ENCODE data around the gene ZNF804B. TPM values are rescaled to one million over a fixed set of nuclear protein-coding genes. Genes with fewer than 3 reads are reported as not detected.

Gene ZNF804B
- total RNA-seq, 1 donor from 2014 or later: not detected

- no peak for TF ChIP-seq EZH2 (IDR thresholded peaks at IDR 0.05)
- TF ChIP-seq EZH2phosphoT487 (IDR thresholded peaks at IDR 0.05): no peak
- TF ChIP-seq CTCF (IDR thresholded peaks at IDR 0.05): no peak
- Mint-ChIP-seq H3K27ac (no peak overlapping the region), H3K4me1 (peaks cover 26% of the 10 kb centered on the region), H3K36me3 (no peaks in the 10 kb centered on the region), H3K4me3 (no peak overlapping the region), H3K27me3 (ENCODE audit: insufficient read depth, low read depth) (no peaks in the 10 kb centered on the region), H3K9me3 (no peaks in the 10 kb centered on the region)
- Histone ChIP-seq H3K4me1 (no peaks in the 10 kb centered on the region), H4K20me1 (ENCODE audit: low read depth) (no peaks in the 10 kb centered on the region), H3K36me3 (no peaks in the 10 kb centered on the region), H3K4me3 (no peak overlapping the region), H3K27me3 (no peaks in the 10 kb centered on the region), H3K27ac (no peak overlapping the region), H3K9ac (no peak overlapping the region), H3K4me2 (no peak overlapping the region), H2AFZ (replicated peaks) (no peak overlapping the region), H3K79me2 (ENCODE audit: low read depth) (no peaks in the 10 kb centered on the region), H3K9me3 (ENCODE audit: low read depth) (no peaks in the 10 kb centered on the region), H3F3A (ENCODE audit: low read depth) (no peaks in the 10 kb centered on the region)
- DNase-seq (ENCODE audit: low spot score): no peak
Observed at GRCh38 chr7:89308535-89308934, 549.0 kb downstream of the ZNF804B start.

GRCh38 chr7:89311886-89312285 is 552.4 kb downstream of the ZNF804B start:
- no peak for DNase-seq (ENCODE audit: low spot score)
- H3F3A ChIP-seq (ENCODE audit: low read depth): no peaks in the 10 kb centered on the region
- no peak for TF ChIP-seq EZH2phosphoT487 (IDR thresholded peaks at IDR 0.05)
- TF ChIP-seq CTCF (IDR thresholded peaks at IDR 0.05): no peak
- TF ChIP-seq EZH2 (IDR thresholded peaks at IDR 0.05): no peak
- H3K27ac Mint-ChIP-seq: peak overlapping the region; percentile 19
- H3K4me2 ChIP-seq: no peak overlapping the region
- no peaks in the 10 kb centered on the region for H3K36me3 ChIP-seq
- H3K4me1 Mint-ChIP-seq: peaks cover 29% of the 10 kb centered on the region
- H3K9me3 ChIP-seq (ENCODE audit: low read depth): no peaks in the 10 kb centered on the region
- H3K27me3 Mint-ChIP-seq (ENCODE audit: insufficient read depth, low read depth): no peaks in the 10 kb centered on the region
- H3K4me3 Mint-ChIP-seq: no peak overlapping the region
- no peaks in the 10 kb centered on the region for H3K9me3 Mint-ChIP-seq
- H3K79me2 ChIP-seq (ENCODE audit: low read depth): no peaks in the 10 kb centered on the region
- H4K20me1 ChIP-seq (ENCODE audit: low read depth): no peaks in the 10 kb centered on the region
- no peak overlapping the region for H3K9ac ChIP-seq
- no peak overlapping the region for H3K4me3 ChIP-seq
- no peaks in the 10 kb centered on the region for H3K4me1 ChIP-seq
- H3K36me3 Mint-ChIP-seq: no peaks in the 10 kb centered on the region
- H2AFZ ChIP-seq (replicated peaks): no peak overlapping the region
- no peaks in the 10 kb centered on the region for H3K27me3 ChIP-seq
- H3K27ac ChIP-seq: no peak overlapping the region

GRCh38 chr7:89312551-89312950 is 553.1 kb downstream of the ZNF804B start:
- no peak overlapping the region for H3K27ac Mint-ChIP-seq
- DNase-seq (ENCODE audit: low spot score): no peak
- H3K9me3 ChIP-seq (ENCODE audit: low read depth): no peaks in the 10 kb centered on the region

More at GRCh38 chr7:89312551-89312950, 553.1 kb downstream of the ZNF804B start:
- no peaks in the 10 kb centered on the region for H3K4me1 ChIP-seq
- no peaks in the 10 kb centered on the region for H3F3A ChIP-seq (ENCODE audit: low read depth)
- no peaks in the 10 kb centered on the region for H3K27me3 Mint-ChIP-seq (ENCODE audit: insufficient read depth, low read depth)
- no peaks in the 10 kb centered on the region for H3K9me3 Mint-ChIP-seq
- peaks cover 31% of the 10 kb centered on the region for H3K4me1 Mint-ChIP-seq
- H3K4me3 ChIP-seq: no peak overlapping the region
- H3K4me2 ChIP-seq: no peak overlapping the region
- H4K20me1 ChIP-seq (ENCODE audit: low read depth): no peaks in the 10 kb centered on the region
- no peak overlapping the region for H3K4me3 Mint-ChIP-seq
- no peaks in the 10 kb centered on the region for H3K36me3 Mint-ChIP-seq
- H3K27ac ChIP-seq: no peak overlapping the region
- H3K36me3 ChIP-seq: no peaks in the 10 kb centered on the region
- no peak for TF ChIP-seq EZH2 (IDR thresholded peaks at IDR 0.05)
- TF ChIP-seq EZH2phosphoT487 (IDR thresholded peaks at IDR 0.05): no peak
- no peak for TF ChIP-seq CTCF (IDR thresholded peaks at IDR 0.05)
- no peaks in the 10 kb centered on the region for H3K27me3 ChIP-seq
- H2AFZ ChIP-seq (replicated peaks): no peak overlapping the region
- H3K79me2 ChIP-seq (ENCODE audit: low read depth): no peaks in the 10 kb centered on the region
- no peak overlapping the region for H3K9ac ChIP-seq

Measured in neural progenitor cell (in vitro differentiated cells).